HL-60/S4 treated with phorbol 12-myristate 13-acetate at 8.2 ng/mL for 4 days and 3 days (cell line): ENCODE measurements around the gene DIPK1A.

Experiments
- in situ Hi-C: fragments of 300-500 bp; cut with MboI; formaldehyde crosslinking; loops from 2 replicates; pipeline ENCODE4 v1.15.0; 2022; ENCODE audit warnings: low sequenced_read_pairs

Gene DIPK1A

DNA sequence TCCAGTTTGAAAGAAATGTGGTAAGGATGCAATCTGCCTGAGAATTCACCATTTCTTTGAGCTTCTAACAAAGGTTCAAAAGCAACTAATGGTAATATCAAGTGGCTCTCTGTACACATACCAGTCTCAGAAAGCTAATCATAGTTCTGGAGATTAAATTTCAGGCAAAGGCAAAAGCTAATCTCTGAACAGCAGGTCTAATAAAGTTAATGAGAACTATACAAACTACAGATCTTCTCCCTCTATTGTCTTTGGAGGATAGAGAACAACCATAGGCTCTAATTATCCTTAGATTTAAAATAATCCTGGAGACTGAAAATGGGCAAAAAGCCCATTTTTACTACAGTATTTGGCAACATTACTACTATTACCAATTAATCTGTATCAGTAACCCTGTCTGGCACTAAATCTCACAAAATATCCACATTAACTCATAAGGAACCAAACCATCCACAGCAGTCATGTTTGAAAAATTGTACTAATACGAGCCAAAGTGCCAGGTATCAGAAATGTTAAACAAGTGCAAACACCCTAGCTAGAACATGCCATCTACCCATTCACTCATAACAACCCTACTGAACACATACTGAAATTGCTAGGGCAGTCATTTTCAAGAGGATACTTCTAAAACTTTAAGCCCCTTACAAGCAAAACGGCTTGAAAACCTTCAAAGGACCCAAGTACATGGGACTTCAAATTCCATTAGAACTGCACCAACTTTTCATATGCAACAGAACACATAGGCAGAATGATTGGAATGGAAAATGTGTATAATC lies 4.8 kb downstream of the DIPK1A start:
- in situ Hi-C loops, result no loop called here

DNA sequence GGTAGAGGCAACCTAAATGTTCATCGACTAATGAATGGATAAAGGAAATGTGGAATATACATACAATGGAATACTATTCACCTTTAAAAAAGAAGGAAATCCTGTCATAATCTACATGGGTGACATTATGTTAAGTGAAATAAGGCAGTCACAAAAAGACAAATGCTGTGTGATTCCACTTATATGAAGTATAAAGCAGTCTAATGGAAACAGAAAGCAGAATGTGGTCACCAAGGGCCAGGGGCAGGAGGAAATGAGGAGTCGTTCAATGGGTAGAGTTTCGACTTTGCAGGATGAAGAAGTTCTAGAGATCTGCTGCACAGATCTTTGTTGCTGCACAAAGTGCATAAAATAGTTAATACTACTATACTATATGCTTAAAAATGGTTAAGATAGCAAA lies 7.8 kb downstream of the DIPK1A start:
- in situ Hi-C loops, result no loop called here

DNA sequence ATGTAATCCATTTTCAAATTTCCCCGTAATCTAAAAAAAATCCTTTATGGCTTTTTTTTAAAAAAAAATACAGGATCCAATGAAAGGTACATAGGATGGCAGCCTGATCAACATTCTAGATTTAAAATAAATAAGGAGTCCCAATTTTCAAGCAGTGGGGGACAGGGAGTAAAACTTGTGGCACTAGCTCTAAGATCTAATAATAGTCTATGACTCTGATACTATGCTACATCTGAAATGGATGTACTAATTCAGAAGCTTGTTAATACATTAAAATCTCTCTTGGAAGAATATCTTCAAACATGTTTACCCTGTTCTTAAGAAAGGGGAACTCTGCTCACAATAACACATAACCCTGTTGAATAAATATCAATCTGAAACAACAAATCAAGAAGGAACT lies 8.5 kb downstream of the DIPK1A start:
- in situ Hi-C loops, result no loop called here

DNA sequence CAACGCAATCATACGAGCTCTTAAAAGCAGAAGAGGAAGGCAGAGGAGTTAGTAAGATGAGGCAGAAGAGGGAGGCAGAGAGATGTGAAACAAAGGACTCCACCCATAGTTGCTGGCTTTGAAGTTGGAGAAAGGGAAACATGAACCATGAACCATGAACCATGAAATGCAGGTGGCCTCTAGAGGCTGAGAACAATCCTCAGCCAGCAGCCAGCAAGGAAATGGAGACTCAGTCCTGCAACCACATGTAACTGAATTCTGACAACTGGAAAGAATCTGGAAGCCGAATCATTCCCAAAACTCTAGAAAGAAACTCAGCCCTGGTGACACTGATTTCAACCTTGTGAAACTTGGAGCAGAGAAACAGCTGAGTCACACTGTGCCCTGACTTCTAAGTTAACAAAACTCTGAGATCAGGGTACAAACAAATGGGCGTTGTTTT lies 10.1 kb downstream of the DIPK1A start:
- in situ Hi-C loops, result no loop called here

GRCh38 chr1:92949937-92950817 lies 11.1 kb downstream of the DIPK1A start:
- in situ Hi-C loops, result no loop called here

GRCh38 chr1:92948071-92948470 lies 13.2 kb downstream of the DIPK1A start:
- in situ Hi-C loops, result no loop called here

- in situ Hi-C loops, result no loop called here
These were observed 15.5 kb downstream of the DIPK1A start for GRCh38 chr1:92945748-92946270.

DNA sequence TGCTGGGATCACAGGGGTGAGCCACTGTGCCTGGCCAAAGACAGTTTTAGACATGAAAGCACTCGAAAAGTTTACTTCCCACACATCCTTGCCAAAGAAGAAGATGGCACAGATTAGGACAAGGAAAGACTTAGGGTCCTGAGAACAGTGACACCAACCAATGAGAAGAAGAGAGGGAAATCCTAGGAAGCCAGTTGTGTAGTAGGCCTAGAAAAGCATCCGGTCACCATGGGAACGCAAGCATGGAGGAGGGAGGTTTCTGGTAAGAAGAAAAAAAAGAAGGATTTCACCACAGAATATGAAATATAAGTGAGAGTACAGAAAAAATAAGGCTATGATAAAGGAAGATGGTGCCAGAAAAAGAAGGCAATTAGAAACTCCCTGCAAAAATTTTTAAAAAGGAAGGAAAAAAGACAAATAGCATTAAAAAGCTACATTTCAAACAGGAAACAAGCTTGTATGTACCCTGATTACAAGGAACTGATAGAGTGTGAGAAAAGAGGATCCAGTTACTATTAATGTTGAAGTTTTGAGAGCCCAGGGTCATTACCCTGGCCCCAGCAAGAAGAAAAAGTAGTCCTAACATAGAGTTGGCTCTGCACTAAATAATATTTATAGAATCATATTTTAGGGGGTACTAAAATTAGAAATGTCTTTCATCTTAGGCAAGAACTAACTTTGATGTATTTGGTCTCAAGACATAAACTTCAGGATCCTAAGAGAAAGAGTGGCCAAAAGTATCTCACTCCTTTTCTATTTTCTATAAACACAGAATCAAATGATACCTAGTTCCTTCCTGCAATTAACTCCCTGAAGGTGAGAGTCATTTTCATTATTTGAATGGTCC lies 16.1 kb downstream of the DIPK1A start:
- in situ Hi-C loops, result no loop called here

- in situ Hi-C loops, result no loop called here
These were observed 17.8 kb downstream of the DIPK1A start for GRCh38 chr1:92943502-92943847.

GRCh38 chr1:92940541-92940940 lies 20.7 kb downstream of the DIPK1A start:
- in situ Hi-C loops, result no loop called here

GRCh38 chr1:92937731-92938130 lies 23.5 kb downstream of the DIPK1A start:
- in situ Hi-C loops, result no loop called here

DNA sequence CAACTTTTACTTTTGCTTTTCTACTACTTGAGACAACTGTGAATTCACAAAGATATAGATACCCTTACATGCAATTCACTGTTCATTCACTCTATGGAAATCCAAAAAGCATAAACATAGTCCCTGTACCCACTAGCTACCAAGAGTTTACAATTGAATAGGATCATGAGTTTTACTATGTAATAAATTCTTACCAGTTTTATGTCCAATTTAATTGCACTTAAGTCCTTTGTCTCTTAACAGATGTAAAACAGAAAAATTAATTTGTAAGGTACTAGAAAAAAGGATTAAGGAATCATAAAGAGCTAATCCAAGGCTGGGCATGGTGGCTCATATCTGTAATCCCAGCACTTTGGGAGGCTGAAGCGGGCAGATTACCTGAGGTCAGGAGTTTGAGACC lies 24.4 kb downstream of the DIPK1A start:
- in situ Hi-C loops, result no loop called here

- in situ Hi-C loops, result no loop called here
These were observed 26.6 kb downstream of the DIPK1A start for GRCh38 chr1:92934395-92935378.

GRCh38 chr1:92933459-92933858 lies 27.8 kb downstream of the DIPK1A start:
- in situ Hi-C loops, result no loop called here

GRCh38 chr1:92931691-92932090 lies 29.6 kb downstream of the DIPK1A start:
- in situ Hi-C loops, result no loop called here

- in situ Hi-C loops, result no loop called here
These were observed 31.8 kb downstream of the DIPK1A start for GRCh38 chr1:92929461-92929860.

GRCh38 chr1:92927870-92928269 lies 33.4 kb downstream of the DIPK1A start:
- in situ Hi-C loops, result no loop called here

- in situ Hi-C loops, result no loop called here
These were observed 34.4 kb downstream of the DIPK1A start for GRCh38 chr1:92926873-92927272.

- in situ Hi-C loops, result no loop called here
These were observed 36.8 kb downstream of the DIPK1A start for GRCh38 chr1:92924501-92924900.

DNA sequence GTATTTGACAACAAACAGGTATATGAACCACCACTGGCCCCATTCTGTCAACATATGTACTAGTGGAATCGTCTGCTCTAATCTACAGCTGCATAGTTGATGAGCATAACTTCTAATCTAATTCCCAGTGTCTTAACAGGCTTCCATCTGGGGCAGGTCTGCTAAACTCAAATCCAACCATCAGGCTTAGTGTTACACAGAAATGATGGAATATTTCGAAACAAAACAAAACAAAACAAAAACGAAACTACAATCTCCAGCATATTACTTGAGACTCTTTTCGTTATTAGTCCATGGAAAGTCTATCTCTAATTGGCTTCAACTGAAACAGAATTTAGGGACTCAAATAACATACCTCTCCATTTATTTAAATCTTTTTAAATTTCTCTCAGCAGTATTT lies 37.6 kb downstream of the DIPK1A start:
- in situ Hi-C loops, result no loop called here
